NCI-H524 treated with DMSO at 0.1 percent for 48 hours (cell line): ENCODE data around the gene C1orf115.
"Not testable (repeated sequence)": the region's sequence is repeated elsewhere in the genome, so short reads cannot be mapped to it uniquely, and the experiment has no call there.

ENCODE experiments used
- DNase-seq: peaks from one replicate; lab custom pipeline; 2025; lab: John Stamatoyannopoulos, UW

C1orf115 gene

GRCh38 chr1:220726634-220727033 is 36.5 kb downstream of the C1orf115 start:
- no peak for DNase-seq

GRCh38 chr1:220727519-220727918 is 37.4 kb downstream of the C1orf115 start:
- no peak for DNase-seq

GRCh38 chr1:220730486-220730885 is 40.3 kb downstream of the C1orf115 start:
- no peak for DNase-seq

GRCh38 chr1:220732137-220732536 is 42.0 kb downstream of the C1orf115 start:
- no peak for DNase-seq

GRCh38 chr1:220732621-220733020 is 42.5 kb downstream of the C1orf115 start:
- DNase-seq, result no peak

GRCh38 chr1:220733086-220733601 is 43.0 kb downstream of the C1orf115 start:
- DNase-seq, result peak; percentile 18

GRCh38 chr1:220734571-220735326 is 44.6 kb downstream of the C1orf115 start:
- no peak for DNase-seq

- not testable (repeated sequence) for DNase-seq
Observed at GRCh38 chr1:220736283-220736682, 46.1 kb downstream of the C1orf115 start.

- DNase-seq, result no peak
Observed at GRCh38 chr1:220741349-220741748, 51.2 kb downstream of the C1orf115 start.

GRCh38 chr1:220741825-220742224 is 51.7 kb downstream of the C1orf115 start:
- no peak for DNase-seq

GRCh38 chr1:220742520-220742919 is 52.4 kb downstream of the C1orf115 start:
- no peak for DNase-seq

- DNase-seq, result no peak
Observed at GRCh38 chr1:220746851-220747250, 56.7 kb downstream of the C1orf115 start.

- DNase-seq, result peak; percentile 42
Observed at GRCh38 chr1:220747437-220748088, 57.4 kb downstream of the C1orf115 start.

- peak; percentile 42 for DNase-seq
Observed at GRCh38 chr1:220748089-220748934, 58.1 kb downstream of the C1orf115 start, which contains the start of gene MTARC2. TSS of gene MTARC2 (plus strand) at chr1:220748322. CDS start at chr1:220748532, 210 bp downstream.
